ENCODE results near the gene CDK1. TPM values are rescaled to one million over a fixed set of nuclear protein-coding genes. Genes with fewer than 3 reads are reported as not detected.

CDK1 gene
- total RNA-seq, 1 experiment from 2014 or later, result 137 TPM

- Histone ChIP-seq H3K4me2 (no peak overlapping the region), H2AFZ (no peak overlapping the region), H3F3A (ENCODE audit: insufficient read depth, low read depth) (no peaks in the 10 kb centered on the region; the same call in 1 of the 2 replicates), H3K9me2 (ENCODE audit: insufficient read depth) (no peaks in the 10 kb centered on the region), H3K4me1 (replicated peaks; ENCODE audit: insufficient read depth) (peaks cover 5% of the 10 kb centered on the region; the same call in 1 of the 2 replicates), H3K27ac (no peak overlapping the region), H4K20me1 (ENCODE audit: insufficient read depth) (no peaks in the 10 kb centered on the region), H3K36me3 (ENCODE audit: low read depth) (no peaks in the 10 kb centered on the region), H3K4me3 (no peak overlapping the region), H3K9me3 (ENCODE audit: insufficient read depth, low read depth) (no peaks in the 10 kb centered on the region), H3K79me2 (ENCODE audit: low read depth) (no peaks in the 10 kb centered on the region), H3K27me3 (ENCODE audit: insufficient read depth, low read depth) (no peaks in the 10 kb centered on the region)
- no peak for DNase-seq
- no TSS peak for BruUV-seq (replicated peaks)
- intact Hi-C loops (cut with micrococcal nuclease; ENCODE audit: unreplicated experiment), result loop anchor here (5.0 to 10.0 kb wide), 5 partner anchors 327 to 1429 kb away; partner anchors contain the start of gene ARID5B
- TF ChIP-seq EZH2 (IDR thresholded peaks at IDR 0.05; ENCODE audit: low read depth), result no peak
- TF ChIP-seq, protein P1, sequence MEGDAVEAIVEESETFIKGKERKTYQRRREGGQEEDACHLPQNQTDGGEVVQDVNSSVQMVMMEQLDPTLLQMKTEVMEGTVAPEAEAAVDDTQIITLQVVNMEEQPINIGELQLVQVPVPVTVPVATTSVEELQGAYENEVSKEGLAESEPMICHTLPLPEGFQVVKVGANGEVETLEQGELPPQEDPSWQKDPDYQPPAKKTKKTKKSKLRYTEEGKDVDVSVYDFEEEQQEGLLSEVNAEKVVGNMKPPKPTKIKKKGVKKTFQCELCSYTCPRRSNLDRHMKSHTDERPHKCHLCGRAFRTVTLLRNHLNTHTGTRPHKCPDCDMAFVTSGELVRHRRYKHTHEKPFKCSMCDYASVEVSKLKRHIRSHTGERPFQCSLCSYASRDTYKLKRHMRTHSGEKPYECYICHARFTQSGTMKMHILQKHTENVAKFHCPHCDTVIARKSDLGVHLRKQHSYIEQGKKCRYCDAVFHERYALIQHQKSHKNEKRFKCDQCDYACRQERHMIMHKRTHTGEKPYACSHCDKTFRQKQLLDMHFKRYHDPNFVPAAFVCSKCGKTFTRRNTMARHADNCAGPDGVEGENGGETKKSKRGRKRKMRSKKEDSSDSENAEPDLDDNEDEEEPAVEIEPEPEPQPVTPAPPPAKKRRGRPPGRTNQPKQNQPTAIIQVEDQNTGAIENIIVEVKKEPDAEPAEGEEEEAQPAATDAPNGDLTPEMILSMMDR (conservative IDR thresholded peaks at IDR 0.05), result no peak
- ChIA-PET POLR2A (ENCODE audit: unreplicated experiment) (no interaction called here), CTCF (no interaction called here)
These were observed 40.0 kb downstream of the CDK1 start for GRCh38 chr10:60818134-60818770.

DNA sequence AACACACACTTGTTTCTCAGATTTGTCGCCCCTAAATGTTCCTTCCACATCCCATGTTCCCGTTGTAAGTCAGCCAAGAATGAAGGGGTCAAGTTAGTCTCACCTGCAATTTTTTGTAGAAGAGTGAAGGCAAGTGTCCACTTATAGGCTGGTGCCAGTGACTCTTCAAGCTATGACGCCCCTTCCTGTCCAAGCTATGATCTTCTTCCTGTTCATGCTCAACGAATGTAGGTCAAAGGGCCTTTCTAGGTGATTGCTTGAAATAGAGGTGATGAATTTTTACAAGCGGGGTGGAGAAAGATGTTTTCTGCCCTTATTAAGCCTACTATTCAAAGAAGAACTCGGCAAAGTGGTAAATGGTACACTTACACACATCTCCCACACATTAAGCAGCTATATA lies 41.0 kb downstream of the CDK1 start:
- no peaks in the 10 kb centered on the region for H3K27me3 ChIP-seq (ENCODE audit: insufficient read depth, low read depth)
- H3K4me2 ChIP-seq, result no peak overlapping the region
- H3K4me3 ChIP-seq, result no peak overlapping the region
- no peak overlapping the region for H3K27ac ChIP-seq
- intact Hi-C loops (cut with micrococcal nuclease; ENCODE audit: unreplicated experiment), result loop anchor here (5.0 to 10.0 kb wide), 5 partner anchors 326 to 1428 kb away; partner anchors contain the start of gene ARID5B
- ChIA-PET POLR2A (ENCODE audit: unreplicated experiment) (no interaction called here), CTCF (no interaction called here)
- peaks cover 5% of the 10 kb centered on the region; the same call in 1 of the 2 replicates for H3K4me1 ChIP-seq (replicated peaks; ENCODE audit: insufficient read depth)
- TF ChIP-seq EZH2 (IDR thresholded peaks at IDR 0.05; ENCODE audit: low read depth), result no peak
- TF ChIP-seq, protein P1 (conservative IDR thresholded peaks at IDR 0.05), result no peak
- H3K9me3 ChIP-seq (ENCODE audit: insufficient read depth, low read depth), result no peaks in the 10 kb centered on the region
- no peaks in the 10 kb centered on the region for H3K79me2 ChIP-seq (ENCODE audit: low read depth)
- no peaks in the 10 kb centered on the region for H4K20me1 ChIP-seq (ENCODE audit: insufficient read depth)
- no TSS peak for BruUV-seq (replicated peaks)
- no peak overlapping the region for H2AFZ ChIP-seq
- H3K36me3 ChIP-seq (ENCODE audit: low read depth), result no peaks in the 10 kb centered on the region
- no peaks in the 10 kb centered on the region for H3K9me2 ChIP-seq (ENCODE audit: insufficient read depth)
- DNase-seq, result no peak
- no peaks in the 10 kb centered on the region; the same call in 1 of the 2 replicates for H3F3A ChIP-seq (ENCODE audit: insufficient read depth, low read depth)

GRCh38 chr10:60820093-60820754 lies 41.9 kb downstream of the CDK1 start:
- H3K27ac ChIP-seq, result no peak overlapping the region
- H3K4me1 ChIP-seq (replicated peaks; ENCODE audit: insufficient read depth), result peaks cover 5% of the 10 kb centered on the region; the same call in 1 of the 2 replicates
- no peak overlapping the region for H3K4me3 ChIP-seq
- no peak for TF ChIP-seq EZH2 (IDR thresholded peaks at IDR 0.05; ENCODE audit: low read depth)
- TF ChIP-seq, protein P1 (conservative IDR thresholded peaks at IDR 0.05), result peak; percentile 21; the same call in 1 of the 2 replicates
- no peaks in the 10 kb centered on the region for H3K27me3 ChIP-seq (ENCODE audit: insufficient read depth, low read depth)
- no peak for DNase-seq
- no peaks in the 10 kb centered on the region for H3K36me3 ChIP-seq (ENCODE audit: low read depth)
- intact Hi-C loops (cut with micrococcal nuclease; ENCODE audit: unreplicated experiment), result no loop called here
- no peak overlapping the region for H3K4me2 ChIP-seq
- ChIA-PET CTCF (interaction anchor here (0.6 kb wide), 3 partner anchors 130 to 400 kb away, joined by 3 to 15 read pairs (median 3); no protein-coding TSS in a partner anchor), POLR2A (ENCODE audit: unreplicated experiment) (interaction anchor here (0.5 kb wide), 1 partner anchor 898 kb away, joined by 4 read pairs; no protein-coding TSS in a partner anchor)
- no peaks in the 10 kb centered on the region for H3K9me3 ChIP-seq (ENCODE audit: insufficient read depth, low read depth)
- no peaks in the 10 kb centered on the region; the same call in 1 of the 2 replicates for H3F3A ChIP-seq (ENCODE audit: insufficient read depth, low read depth)
- no peaks in the 10 kb centered on the region for H3K79me2 ChIP-seq (ENCODE audit: low read depth)
- BruUV-seq (replicated peaks), result no TSS peak
- H4K20me1 ChIP-seq (ENCODE audit: insufficient read depth), result no peaks in the 10 kb centered on the region
- no peaks in the 10 kb centered on the region for H3K9me2 ChIP-seq (ENCODE audit: insufficient read depth)
- no peak overlapping the region for H2AFZ ChIP-seq
